GM23338 (cell line): Measurements from ENCODE around the gene DNAJC7. TPM values are rescaled to one million over a fixed set of nuclear protein-coding genes. Genes with fewer than 3 reads are reported as not detected.

Experiments
- ATAC-seq: fragments of 200-7000 bp; cut with Tn5 transposase; 3 replicates; pipeline ENCODE4 v1.9.1; 2020
- DNase-seq: peaks from one replicate; pipeline ENCODE4 v3.0.0-alpha.2; 2015; ENCODE audit warnings: low spot score
- H2AFZ ChIP-seq: fragments of 200-600 bp; sonication (generic); 2 replicates; pipeline ENCODE4 v1.8.0; 2016; ENCODE audit warnings: antibody characterized with exemption, mild to moderate bottlenecking, moderate library complexity
- H3F3A ChIP-seq: fragments of 200-600 bp; sonication (generic); replicated peaks from 2 replicates; pipeline ENCODE4 v1.8.0; 2017; ENCODE audit warnings: antibody characterized with exemption, mixed run types, low read depth
- H3K27ac ChIP-seq: fragments of 200-600 bp; sonication (generic); 2 replicates; pipeline ENCODE4 v1.6.1; 2016; ENCODE audit warnings: low read depth
- H3K27me3 ChIP-seq: fragments of 200-600 bp; sonication (generic); 2 replicates; pipeline ENCODE4 v1.8.0; 2016; ENCODE audit warnings: mild to moderate bottlenecking, mixed run types, moderate library complexity; ENCODE audit not compliant: insufficient read depth
- H3K36me3 ChIP-seq: fragments of 200-600 bp; sonication (generic); 2 replicates; pipeline ENCODE4 v1.8.0; 2016; ENCODE audit warnings: mild to moderate bottlenecking; ENCODE audit not compliant: insufficient read depth
- H3K4me1 ChIP-seq: fragments of 200-600 bp; sonication (generic); 2 replicates; pipeline ENCODE4 v1.8.0; 2016; ENCODE audit warnings: mild to moderate bottlenecking, moderate library complexity; ENCODE audit not compliant: insufficient read depth
- H3K4me2 ChIP-seq: fragments of 200-600 bp; sonication (generic); 2 replicates; pipeline ENCODE4 v1.7.1; 2017; ENCODE audit warnings: mixed run types
- H3K4me3 ChIP-seq: fragments of 200-600 bp; sonication (generic); 2 replicates; pipeline ENCODE4 v1.6.1; 2016; ENCODE audit warnings: mixed run types
- H3K79me2 ChIP-seq: fragments of 200-600 bp; sonication (generic); replicated peaks from 2 replicates; pipeline ENCODE4 v1.8.0; 2017; ENCODE audit warnings: mild to moderate bottlenecking; ENCODE audit not compliant: insufficient read depth
- H3K9me2 ChIP-seq: fragments of 200-600 bp; sonication (generic); 2 replicates; pipeline ENCODE4 v1.8.0; 2017; ENCODE audit not compliant: insufficient read depth
- H4K20me1 ChIP-seq: fragments of 200-600 bp; sonication (generic); replicated peaks from 2 replicates; pipeline ENCODE4 v1.8.0; 2017; ENCODE audit warnings: mild to moderate bottlenecking; ENCODE audit not compliant: insufficient read depth
- H3K27ac Mint-ChIP-seq: 2 replicates; pipeline ENCODE4 v1.8.0; 2020; ENCODE audit warnings: inconsistent platforms, mild to moderate bottlenecking, moderate library complexity, mixed read lengths
- H3K27me3 Mint-ChIP-seq: 3 replicates; pipeline ENCODE4 v1.8.0; 2022; ENCODE audit warnings: low read depth, mild to moderate bottlenecking, moderate library complexity, mixed read lengths, inconsistent platforms; ENCODE audit not compliant: insufficient read depth, poor library complexity
- H3K36me3 Mint-ChIP-seq: 3 replicates; pipeline ENCODE4 v1.8.0; 2021; ENCODE audit warnings: low read depth, mild to moderate bottlenecking, inconsistent platforms, moderate library complexity, mixed read lengths
- H3K4me1 Mint-ChIP-seq: 3 replicates; pipeline ENCODE4 v1.8.0; 2020; ENCODE audit warnings: mild to moderate bottlenecking, inconsistent platforms, mixed read lengths
- H3K4me3 Mint-ChIP-seq: 3 replicates; pipeline ENCODE4 v1.8.0; 2021; ENCODE audit warnings: moderate library complexity, mild to moderate bottlenecking, inconsistent platforms, mixed read lengths
- H3K9me3 Mint-ChIP-seq: 3 replicates; pipeline ENCODE4 v1.8.0; 2020; ENCODE audit warnings: moderate library complexity, mild to moderate bottlenecking, inconsistent platforms, mixed read lengths
- EZH2phosphoT487 ChIP-seq: fragments of 200-600 bp; sonication (generic); IDR thresholded peaks from one replicate; pipeline ENCODE4 v1.8.1; 2018; ENCODE audit warnings: antibody characterized with exemption; ENCODE audit not compliant: unreplicated experiment
- JUNB ChIP-seq: IDR thresholded peaks from one replicate; pipeline ENCODE4 v1.6.1; 2016; ENCODE audit warnings: antibody characterized with exemption; ENCODE audit not compliant: unreplicated experiment
- ZNF114 ChIP-seq: fragments of 250-450 bp; sonication (Bioruptor Pico); IDR thresholded peaks from 2 replicates; pipeline ENCODE4 v1.5.0; 2020; ENCODE audit warnings: mild to moderate bottlenecking, moderate library complexity
- ZNF331 ChIP-seq: fragments of 250-450 bp; sonication (Bioruptor Pico); IDR thresholded peaks from 2 replicates; pipeline ENCODE4 v1.5.0; 2020; ENCODE audit warnings: low read depth, mild to moderate bottlenecking, moderate library complexity
- ZNF462 ChIP-seq: fragments of 250-450 bp; sonication (Bioruptor Pico); IDR thresholded peaks from 2 replicates; pipeline ENCODE4 v1.5.0; 2020; ENCODE audit warnings: mild to moderate bottlenecking, moderate library complexity
- polyA plus RNA-seq: library from polyadenylated mRNA; unstranded; fragments of >200 nt; fragmentation: Nextera tagmentation; extraction: Ambion mirVana; gene quantifications from 2 replicates; pipeline ENCODE4 v1.2.1, GENCODE V29; 2016
- total RNA-seq: library from RNA; depleted of rRNA; stranded (reverse); fragments of >200 nt; shearing (Covaris generic); gene quantifications from 2 replicates; pipeline ENCODE4 v1.2.3, GENCODE V29; 2014

DNAJC7 gene
- total and polyA plus RNA-seq, 2 experiments from 2014 or later, result 139 to 141 TPM

GRCh38 chr17:41989702-41990419 lies 27.4 kb downstream of the DNAJC7 start:
- no peak overlapping the region for H3K4me3 Mint-ChIP-seq
- Histone ChIP-seq H2AFZ (no peak overlapping the region), H3K4me1 (no peaks in the 10 kb centered on the region), H3K79me2 (0 out of 2 replicates have a peak, but pooled peaks cover 4% of the 10 kb centered on the region), H3K27ac (no peak overlapping the region), H3K36me3 (peaks cover 79% of the 10 kb centered on the region), H3F3A (peaks cover 19% of the 10 kb centered on the region), H3K4me2 (no peak overlapping the region), H4K20me1 (peaks cover 35% of the 10 kb centered on the region), H3K9me2 (no peaks in the 10 kb centered on the region), H3K4me3 (no peak overlapping the region), H3K27me3 (no peaks in the 10 kb centered on the region)
- no peak overlapping the region for H3K27ac Mint-ChIP-seq
- no peak for TF ChIP-seq ZNF331
- no peak for TF ChIP-seq ZNF462
- peaks cover 94% of the 10 kb centered on the region for H3K36me3 Mint-ChIP-seq
- H3K9me3 Mint-ChIP-seq, result no peaks in the 10 kb centered on the region
- H3K27me3 Mint-ChIP-seq, result peaks cover 2% of the 10 kb centered on the region
- no peaks in the 10 kb centered on the region for H3K4me1 Mint-ChIP-seq
- ATAC-seq (no peak), DNase-seq (no peak)

- no peak overlapping the region for H2AFZ ChIP-seq
- no peak for DNase-seq
- H4K20me1 ChIP-seq, result peaks cover 35% of the 10 kb centered on the region
- Mint-ChIP-seq H3K9me3 (no peaks in the 10 kb centered on the region), H3K27ac (no peak overlapping the region), H3K4me3 (no peak overlapping the region), H3K36me3 (peaks cover 95% of the 10 kb centered on the region), H3K4me1 (no peaks in the 10 kb centered on the region), H3K27me3 (peaks cover 4% of the 10 kb centered on the region)
- H3K36me3 ChIP-seq, result peaks cover 78% of the 10 kb centered on the region
- H3F3A ChIP-seq, result peaks cover 22% of the 10 kb centered on the region; the same call in 1 of the 2 replicates
- no peaks in the 10 kb centered on the region for H3K4me1 ChIP-seq
- no peak overlapping the region for H3K27ac ChIP-seq
- 0 out of 2 replicates have a peak, but pooled peaks cover 4% of the 10 kb centered on the region for H3K79me2 ChIP-seq
- no peak overlapping the region for H3K4me2 ChIP-seq
- no peaks in the 10 kb centered on the region for H3K27me3 ChIP-seq
- TF ChIP-seq ZNF331 (no peak), ZNF114 (CRISPR knock-in tag) (no peak), EZH2phosphoT487 (no peak), ZNF462 (no peak), JUNB (no peak)
- H3K9me2 ChIP-seq, result no peaks in the 10 kb centered on the region
- no peak for ATAC-seq
- no peak overlapping the region for H3K4me3 ChIP-seq
These were observed 28.8 kb downstream of the DNAJC7 start for GRCh38 chr17:41988418-41988817.
